GM19455 (cell line): ENCODE results near the gene NOX3.
"Not testable (repeated sequence)": the region's sequence is repeated elsewhere in the genome, so short reads cannot be mapped to it uniquely, and the experiment has no call there.

Experiments
- ATAC-seq: cut with Tn5 transposase; IDR thresholded peaks from one replicate; pipeline ENCODE4 v1.9.1; 2021; ENCODE audit not compliant: unreplicated experiment

NOX3 gene

DNA sequence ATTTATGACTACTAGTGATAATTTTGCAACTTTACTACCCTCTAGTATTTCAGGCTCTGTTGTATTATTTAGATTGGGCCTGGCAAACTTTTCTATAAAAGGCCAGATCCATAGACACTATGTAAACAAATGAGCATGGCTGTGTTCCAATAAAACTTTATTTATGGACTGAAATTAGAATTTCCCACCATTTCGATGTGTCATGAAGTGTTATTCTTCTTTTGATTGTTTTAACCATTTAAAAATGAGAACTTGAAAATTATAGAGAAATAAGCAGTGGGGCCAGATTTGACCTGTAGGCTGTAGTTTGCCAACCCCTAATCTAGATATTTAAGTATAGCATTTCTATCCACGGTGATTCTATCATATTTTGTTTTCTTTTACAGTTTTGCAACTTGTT, 79.8 kb downstream of the NOX3 start:
- ATAC-seq = no peak

DNA sequence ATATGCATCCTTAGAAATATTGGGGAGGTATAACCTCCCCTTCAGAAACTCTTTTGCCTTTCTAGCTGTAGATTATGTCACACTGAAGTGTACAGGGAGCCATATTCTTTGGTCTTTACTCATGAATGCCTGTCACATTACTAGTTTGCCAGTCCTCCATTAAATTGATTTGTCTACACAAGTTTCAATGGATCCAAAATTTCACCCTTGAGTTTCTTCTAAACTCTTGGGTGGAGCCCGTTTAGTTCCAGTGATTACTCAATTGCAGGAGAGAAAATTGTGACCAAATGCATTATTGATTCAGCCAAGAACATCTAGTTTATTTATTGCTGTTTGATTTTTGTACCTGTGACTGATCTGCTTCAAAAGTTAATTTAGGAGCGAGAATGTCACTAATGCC, 81.0 kb downstream of the NOX3 start:
- ATAC-seq = no peak

DNA sequence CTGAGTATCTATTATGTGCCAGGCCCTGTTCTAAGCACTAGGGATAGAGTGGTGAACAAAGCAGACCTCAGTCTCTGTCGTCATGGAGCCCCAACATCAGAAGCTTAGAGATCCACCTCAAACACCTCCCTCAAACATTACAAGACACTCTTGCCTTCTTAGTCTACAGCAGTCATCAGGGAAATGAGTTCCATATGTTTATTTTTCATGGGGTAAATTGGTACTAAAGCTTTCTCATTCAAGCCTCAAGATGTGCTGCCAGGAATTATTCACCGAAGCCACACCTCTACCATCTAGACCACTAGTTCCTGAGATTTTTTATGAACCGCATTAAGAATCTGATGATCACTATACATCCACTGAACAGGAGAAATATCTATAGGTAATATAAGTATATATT, 82.4 kb downstream of the NOX3 start:
- ATAC-seq = no peak

DNA sequence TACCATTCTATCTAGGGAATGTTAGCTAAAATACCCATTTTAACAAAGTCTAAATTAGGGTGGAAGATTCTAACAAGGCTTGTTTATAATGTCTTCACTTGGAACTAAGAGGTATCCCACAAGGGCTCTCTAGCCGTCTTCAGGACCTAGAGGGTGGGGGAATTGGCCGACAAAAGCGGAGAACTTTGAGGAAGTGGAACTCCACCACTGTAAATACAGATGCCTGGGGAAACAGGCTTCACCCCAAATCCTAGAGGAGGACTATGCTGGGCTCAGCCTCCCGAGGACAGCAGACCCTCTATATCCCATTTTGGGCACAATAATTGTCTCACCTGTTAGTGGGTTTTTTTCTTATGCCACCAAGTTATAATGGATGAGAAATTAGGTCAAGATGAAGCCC, 83.4 kb downstream of the NOX3 start:
- no peak for ATAC-seq

DNA sequence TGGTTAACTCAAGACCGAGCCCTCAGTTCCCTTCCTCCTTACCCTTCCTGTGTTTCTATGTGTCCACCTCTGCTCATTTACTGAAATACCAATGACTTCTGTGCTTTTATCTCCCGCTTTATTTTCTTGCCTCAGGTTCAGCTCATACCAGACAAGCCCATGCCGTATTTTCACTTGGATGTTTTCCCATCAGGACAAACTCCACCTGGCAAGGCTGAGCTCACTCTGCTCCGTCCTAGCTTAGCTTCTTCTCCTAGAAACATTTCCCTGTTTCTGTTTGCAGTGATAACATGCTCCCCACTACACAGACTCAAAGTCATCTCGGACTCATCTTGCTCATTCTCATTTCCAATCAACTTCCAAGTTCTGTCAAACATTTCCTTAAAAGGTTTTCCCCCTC, 84.4 kb downstream of the NOX3 start:
- no peak for ATAC-seq

DNA sequence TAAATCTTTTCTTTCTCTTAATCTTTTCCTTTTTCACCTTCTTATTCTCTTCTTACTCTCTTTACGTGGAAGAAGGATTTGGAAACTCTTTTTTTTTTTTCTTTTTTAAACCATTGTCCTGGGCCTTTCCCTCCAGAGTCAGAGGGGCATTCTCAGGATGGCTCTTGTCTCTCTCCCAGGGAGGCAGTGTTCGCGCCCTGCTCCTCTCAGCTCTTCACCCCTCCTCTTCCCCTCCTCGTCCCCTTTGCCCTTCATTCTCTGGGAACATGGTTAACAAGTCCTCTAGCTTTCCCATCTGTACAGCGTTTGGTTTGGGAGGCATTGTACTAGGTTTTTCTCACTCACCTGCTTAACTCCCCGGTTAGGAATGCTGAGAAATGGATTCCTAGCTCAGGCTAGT, 89.3 kb downstream of the NOX3 start:
- no peak for ATAC-seq

DNA sequence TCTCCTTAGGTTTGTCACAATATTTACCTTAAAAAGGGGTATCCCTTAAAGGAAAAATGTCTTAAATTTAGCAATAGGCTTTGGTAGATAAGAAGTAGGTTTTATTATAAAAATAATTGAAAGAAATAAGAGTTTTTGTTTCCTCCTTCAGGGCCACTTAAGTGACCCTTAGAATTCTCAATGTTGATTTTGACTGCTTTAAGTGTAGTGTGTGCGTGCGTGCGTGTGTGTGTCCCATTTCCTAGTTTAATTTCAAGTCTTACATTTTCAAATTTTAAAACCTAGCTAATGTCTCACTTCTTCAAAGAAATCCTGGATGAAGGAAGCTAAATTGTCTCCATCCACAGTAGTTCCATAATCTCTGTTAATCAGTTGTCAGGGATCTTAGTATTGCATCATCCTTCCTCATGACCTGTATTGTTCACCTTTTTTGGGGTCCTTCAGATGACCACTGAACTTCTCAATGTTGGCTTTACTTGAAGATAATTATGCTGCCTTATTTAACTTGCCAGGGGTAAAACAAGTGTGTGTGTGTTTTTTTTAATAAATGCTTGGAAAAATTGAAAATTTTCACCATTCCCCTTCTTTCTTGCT, 90.7 kb downstream of the NOX3 start:
- no peak for ATAC-seq

DNA sequence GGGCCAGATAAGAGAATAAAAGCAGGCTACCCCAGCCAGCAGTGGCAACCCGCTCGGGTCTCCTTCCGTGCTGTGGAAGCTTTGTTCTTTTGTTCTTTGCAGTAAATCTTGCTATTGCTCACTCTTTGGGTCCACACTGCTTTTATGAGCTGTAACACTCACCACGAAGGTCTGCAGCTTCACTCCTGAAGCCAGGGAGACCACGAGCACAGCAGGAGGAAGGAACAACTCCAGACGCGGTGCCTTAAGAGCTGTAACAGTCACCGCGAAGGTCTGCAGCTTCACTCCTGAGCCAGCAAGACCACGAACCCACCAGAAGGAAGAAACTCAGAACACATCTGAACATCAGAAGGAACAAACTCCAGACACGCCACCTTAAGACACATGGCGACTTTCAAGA, 91.6 kb downstream of the NOX3 start:
- ATAC-seq = not testable (repeated sequence)

DNA sequence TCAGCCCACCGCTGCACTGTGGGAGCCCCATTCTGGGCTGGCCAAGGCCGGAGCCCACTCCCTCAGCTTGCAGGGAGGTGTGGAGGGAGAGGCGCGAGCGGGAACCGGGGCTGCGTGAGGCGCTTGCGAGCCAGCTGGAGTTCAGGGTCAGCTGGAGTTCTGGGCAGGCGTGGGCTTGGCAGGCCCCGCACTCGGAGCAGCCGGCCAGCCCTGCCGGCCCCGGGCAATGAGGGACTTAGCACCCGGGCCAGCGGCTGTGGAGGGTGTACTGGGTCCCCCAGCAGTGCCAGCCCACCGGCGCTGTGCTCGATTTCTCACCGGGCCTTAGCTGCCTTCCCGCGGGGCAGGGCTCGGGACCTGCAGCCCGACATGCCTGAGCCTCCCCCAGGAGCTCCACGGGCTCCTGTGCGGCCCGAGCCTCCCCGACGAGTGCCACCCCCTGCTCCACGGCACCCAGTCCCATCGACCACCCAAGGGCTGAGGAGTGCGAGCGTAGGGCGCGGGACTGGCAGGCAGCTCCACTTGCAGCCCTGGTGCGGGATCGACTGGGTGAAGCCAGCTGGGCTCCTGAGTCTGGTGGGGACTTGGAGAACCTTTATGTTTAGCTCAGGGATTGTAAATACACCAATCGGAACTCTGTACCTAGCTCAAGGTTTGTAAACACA, 92.5 kb downstream of the NOX3 start:
- ATAC-seq = not testable (repeated sequence)

DNA sequence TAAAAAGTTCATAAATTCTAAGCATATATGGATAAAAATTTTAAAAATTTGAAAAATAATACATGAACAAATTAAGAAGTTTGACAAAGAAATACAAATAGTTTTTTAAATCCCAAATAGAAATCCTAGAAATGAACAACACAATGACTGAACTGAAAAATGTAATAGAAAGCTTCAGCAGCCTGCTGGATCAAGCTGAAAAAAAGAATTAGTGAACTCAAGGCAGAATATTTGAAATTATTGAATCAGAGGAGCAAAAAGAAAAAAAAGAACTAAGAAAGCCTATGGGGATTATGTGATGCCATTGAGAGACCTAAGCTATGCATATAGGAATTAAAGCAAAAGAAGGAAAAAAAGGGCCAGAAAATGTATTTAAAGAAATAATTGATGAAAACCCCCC, 101.5 kb downstream of the NOX3 start:
- no peak for ATAC-seq

DNA sequence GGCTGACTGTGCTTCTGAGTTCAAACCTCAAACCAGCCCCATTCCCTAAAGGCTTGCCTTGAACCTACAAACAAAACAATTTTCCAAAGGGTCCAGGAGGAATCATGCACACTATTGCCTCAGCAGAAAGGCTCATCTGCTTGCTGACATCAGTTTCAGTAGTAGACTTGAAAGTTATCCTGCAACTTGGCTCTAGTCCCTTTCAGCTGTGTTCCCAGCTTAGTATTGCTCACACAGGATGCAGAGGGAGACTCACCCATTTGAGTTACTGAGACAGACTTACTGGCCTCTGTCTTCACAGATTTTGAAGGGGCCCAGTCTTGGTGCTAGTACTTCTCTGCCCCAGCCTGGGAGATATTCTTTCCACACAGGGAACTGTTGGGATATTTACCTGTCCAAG, 102.8 kb downstream of the NOX3 start:
- ATAC-seq = no peak

DNA sequence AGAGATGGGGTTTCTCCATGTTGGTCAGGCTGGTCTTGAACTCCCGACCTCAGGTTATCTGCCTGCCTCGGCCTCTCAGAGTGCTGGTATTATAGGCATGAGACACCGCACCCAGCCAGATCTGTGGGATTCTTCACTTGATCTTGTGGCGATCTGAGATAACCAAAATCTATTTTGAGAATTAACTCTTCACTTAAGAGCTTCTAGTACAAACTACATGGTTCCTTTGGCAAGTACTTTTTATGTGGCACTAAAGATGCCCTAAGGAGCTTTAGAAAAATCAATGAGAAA, 103.6 kb downstream of the NOX3 start:
- ATAC-seq = no peak

DNA sequence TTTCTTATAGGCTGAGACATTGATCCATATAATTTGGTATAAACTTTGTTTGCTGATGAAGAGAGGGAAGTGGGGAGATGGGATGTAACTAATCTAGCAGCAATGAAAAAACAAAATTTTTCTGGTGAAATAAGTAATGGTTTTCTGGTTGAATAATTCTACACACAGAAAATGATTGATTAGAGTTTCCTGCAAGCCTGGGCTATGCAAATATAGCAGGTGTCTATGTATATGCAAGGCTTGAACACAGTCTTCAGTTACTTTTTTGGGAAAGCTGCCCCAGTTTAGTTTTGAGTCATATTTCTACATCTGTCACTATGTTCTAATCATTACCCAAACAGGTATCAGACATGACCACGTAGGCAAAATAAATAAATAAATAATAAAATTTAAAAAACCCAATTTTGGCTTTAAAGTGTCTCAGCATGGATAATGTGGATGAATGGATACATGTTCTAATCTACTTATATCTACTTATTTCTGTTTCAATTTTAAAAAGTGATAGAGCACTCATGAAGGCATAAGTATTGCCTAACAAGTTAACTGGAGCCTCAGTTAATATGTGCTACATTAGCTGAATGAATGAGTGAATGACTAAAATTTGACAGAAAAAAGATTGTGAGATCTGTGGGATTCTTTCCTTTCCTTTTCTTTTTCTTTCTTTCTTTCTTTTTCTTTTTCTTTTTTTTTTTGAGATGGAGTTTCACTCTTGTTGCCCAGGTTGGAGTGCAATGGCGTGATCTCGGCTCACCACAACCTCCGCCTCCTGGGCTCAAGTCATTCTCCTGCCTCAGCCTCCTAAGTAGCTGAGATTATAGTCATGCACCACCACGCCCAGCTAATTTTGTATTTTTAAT, 104.1 kb downstream of the NOX3 start:
- ATAC-seq = peak; percentile 94

DNA sequence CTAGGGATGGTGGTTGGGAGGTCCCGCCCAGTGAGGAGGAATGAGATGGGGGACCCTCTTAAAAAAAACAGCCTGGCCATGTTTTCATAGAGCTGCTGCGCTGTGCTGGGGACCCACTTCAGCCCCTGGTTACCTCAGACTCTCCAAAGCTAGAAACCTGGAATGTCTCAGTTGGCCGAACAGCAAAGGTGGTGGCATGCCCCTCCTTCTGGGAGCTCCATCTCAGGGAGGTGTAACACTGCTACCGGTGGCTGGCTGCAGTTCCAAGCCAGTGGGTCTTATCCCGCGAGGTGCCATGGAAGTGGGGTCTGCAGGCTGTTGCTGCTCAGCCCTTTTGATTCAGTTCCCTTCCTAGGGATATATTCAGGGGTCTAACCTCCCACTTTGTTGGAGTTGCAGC, 105.7 kb downstream of the NOX3 start:
- no peak for ATAC-seq

DNA sequence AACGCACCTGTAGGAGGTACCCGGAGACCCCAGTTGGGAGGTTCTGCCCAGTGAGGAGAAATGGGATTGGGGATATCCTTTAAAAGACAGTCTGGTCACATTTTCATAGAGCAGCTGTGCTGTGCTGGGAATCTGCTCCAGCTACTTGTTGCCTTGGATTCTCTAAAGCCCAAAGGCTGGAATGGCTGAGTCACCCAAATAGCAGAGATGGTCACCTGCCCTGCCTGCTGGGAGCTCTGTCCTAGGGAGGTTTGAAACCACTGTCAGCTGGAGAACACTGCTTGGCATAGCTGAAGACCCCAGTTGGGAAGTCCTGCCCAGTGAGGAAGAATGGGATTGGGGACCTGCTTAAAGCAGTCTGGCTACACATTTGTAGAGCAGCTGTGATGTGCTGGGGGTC, 106.5 kb downstream of the NOX3 start:
- ATAC-seq = no peak

DNA sequence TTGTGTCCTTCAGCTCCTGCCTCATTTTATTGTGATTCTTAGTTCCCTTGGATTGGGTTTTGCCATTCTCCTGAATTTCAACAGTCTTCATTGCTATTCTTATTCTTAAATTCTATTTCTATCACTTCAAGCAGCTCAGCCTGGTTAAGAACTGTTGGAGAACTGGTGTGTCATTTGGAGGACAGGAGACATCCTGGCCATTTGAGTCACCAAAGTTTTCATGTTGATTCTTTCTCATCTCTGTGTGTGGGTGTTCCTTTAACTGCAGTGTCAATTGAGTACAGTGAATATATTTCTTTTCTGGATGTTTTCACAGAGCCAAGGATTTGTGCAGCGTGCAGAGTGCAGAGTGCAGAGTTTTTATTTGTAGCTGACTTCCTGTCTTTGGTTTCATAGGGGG, 107.8 kb downstream of the NOX3 start:
- ATAC-seq = no peak

DNA sequence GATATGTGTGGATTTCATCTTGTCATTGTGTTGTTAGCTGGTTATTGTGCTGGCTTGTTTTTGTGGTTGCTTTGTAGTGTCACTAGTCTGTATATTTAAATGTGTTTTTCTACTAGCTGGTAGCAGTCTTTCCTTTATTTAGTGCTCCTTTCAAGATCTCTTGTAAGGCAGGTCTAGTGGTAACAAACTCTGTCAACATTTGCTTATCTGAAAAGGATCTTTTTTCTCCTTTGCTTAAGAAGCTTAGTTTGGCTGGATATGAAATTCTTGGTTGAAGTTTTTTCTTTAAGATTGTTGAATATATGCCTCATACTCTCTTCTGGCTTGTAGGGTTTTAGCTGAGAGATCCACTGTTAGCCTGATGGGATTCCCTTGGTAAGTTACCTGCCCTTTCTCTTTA, 108.7 kb downstream of the NOX3 start:
- ATAC-seq = no peak
